GM23338 (cell line): Measurements from ENCODE around the gene CDKN2D. TPM values are rescaled to one million over a fixed set of nuclear protein-coding genes. Genes with fewer than 3 reads are reported as not detected.

ENCODE experiments used
- ATAC-seq: fragments of 200-7000 bp; cut with Tn5 transposase; 3 replicates; pipeline ENCODE4 v1.9.1; 2020
- DNase-seq: peaks from one replicate; pipeline ENCODE4 v3.0.0-alpha.2; 2015; ENCODE audit warnings: low spot score
- H2AFZ ChIP-seq: fragments of 200-600 bp; sonication (generic); 2 replicates; pipeline ENCODE4 v1.8.0; 2016; ENCODE audit warnings: antibody characterized with exemption, mild to moderate bottlenecking, moderate library complexity
- H3F3A ChIP-seq: fragments of 200-600 bp; sonication (generic); replicated peaks from 2 replicates; pipeline ENCODE4 v1.8.0; 2017; ENCODE audit warnings: antibody characterized with exemption, mixed run types, low read depth
- H3K27ac ChIP-seq: fragments of 200-600 bp; sonication (generic); 2 replicates; pipeline ENCODE4 v1.6.1; 2016; ENCODE audit warnings: low read depth
- H3K27me3 ChIP-seq: fragments of 200-600 bp; sonication (generic); 2 replicates; pipeline ENCODE4 v1.8.0; 2016; ENCODE audit warnings: mild to moderate bottlenecking, mixed run types, moderate library complexity; ENCODE audit not compliant: insufficient read depth
- H3K36me3 ChIP-seq: fragments of 200-600 bp; sonication (generic); 2 replicates; pipeline ENCODE4 v1.8.0; 2016; ENCODE audit warnings: mild to moderate bottlenecking; ENCODE audit not compliant: insufficient read depth
- H3K4me1 ChIP-seq: fragments of 200-600 bp; sonication (generic); 2 replicates; pipeline ENCODE4 v1.8.0; 2016; ENCODE audit warnings: mild to moderate bottlenecking, moderate library complexity; ENCODE audit not compliant: insufficient read depth
- H3K4me2 ChIP-seq: fragments of 200-600 bp; sonication (generic); 2 replicates; pipeline ENCODE4 v1.7.1; 2017; ENCODE audit warnings: mixed run types
- H3K4me3 ChIP-seq: fragments of 200-600 bp; sonication (generic); 2 replicates; pipeline ENCODE4 v1.6.1; 2016; ENCODE audit warnings: mixed run types
- H3K79me2 ChIP-seq: fragments of 200-600 bp; sonication (generic); replicated peaks from 2 replicates; pipeline ENCODE4 v1.8.0; 2017; ENCODE audit warnings: mild to moderate bottlenecking; ENCODE audit not compliant: insufficient read depth
- H3K9me2 ChIP-seq: fragments of 200-600 bp; sonication (generic); 2 replicates; pipeline ENCODE4 v1.8.0; 2017; ENCODE audit not compliant: insufficient read depth
- H4K20me1 ChIP-seq: fragments of 200-600 bp; sonication (generic); replicated peaks from 2 replicates; pipeline ENCODE4 v1.8.0; 2017; ENCODE audit warnings: mild to moderate bottlenecking; ENCODE audit not compliant: insufficient read depth
- H3K27ac Mint-ChIP-seq: 2 replicates; pipeline ENCODE4 v1.8.0; 2020; ENCODE audit warnings: inconsistent platforms, mild to moderate bottlenecking, moderate library complexity, mixed read lengths
- H3K27me3 Mint-ChIP-seq: 3 replicates; pipeline ENCODE4 v1.8.0; 2022; ENCODE audit warnings: low read depth, mild to moderate bottlenecking, moderate library complexity, mixed read lengths, inconsistent platforms; ENCODE audit not compliant: insufficient read depth, poor library complexity
- H3K36me3 Mint-ChIP-seq: 3 replicates; pipeline ENCODE4 v1.8.0; 2021; ENCODE audit warnings: low read depth, mild to moderate bottlenecking, inconsistent platforms, moderate library complexity, mixed read lengths
- H3K4me1 Mint-ChIP-seq: 3 replicates; pipeline ENCODE4 v1.8.0; 2020; ENCODE audit warnings: mild to moderate bottlenecking, inconsistent platforms, mixed read lengths
- H3K4me3 Mint-ChIP-seq: 3 replicates; pipeline ENCODE4 v1.8.0; 2021; ENCODE audit warnings: moderate library complexity, mild to moderate bottlenecking, inconsistent platforms, mixed read lengths
- H3K9me3 Mint-ChIP-seq: 3 replicates; pipeline ENCODE4 v1.8.0; 2020; ENCODE audit warnings: moderate library complexity, mild to moderate bottlenecking, inconsistent platforms, mixed read lengths
- POLR2AphosphoS5 ChIP-seq: IDR thresholded peaks from 2 replicates; pipeline ENCODE4 v1.6.1; 2016; ENCODE audit warnings: antibody characterized with exemption, low read depth
- ZNF462 ChIP-seq: fragments of 250-450 bp; sonication (Bioruptor Pico); IDR thresholded peaks from 2 replicates; pipeline ENCODE4 v1.5.0; 2020; ENCODE audit warnings: mild to moderate bottlenecking, moderate library complexity
- polyA plus RNA-seq: library from polyadenylated mRNA; unstranded; fragments of >200 nt; fragmentation: Nextera tagmentation; extraction: Ambion mirVana; gene quantifications from 2 replicates; pipeline ENCODE4 v1.2.1, GENCODE V29; 2016
- total RNA-seq: library from RNA; depleted of rRNA; stranded (reverse); fragments of >200 nt; shearing (Covaris generic); gene quantifications from 2 replicates; pipeline ENCODE4 v1.2.3, GENCODE V29; 2014

CDKN2D gene
- total and polyA plus RNA-seq, 2 experiments from 2014 or later, result 1.4 to 4.0 TPM

GRCh38 chr19:10603084-10603872, 34.5 kb upstream of the CDKN2D start (continued):
- no peak for TF ChIP-seq ZNF462 (CRISPR knock-in tag)

DNA sequence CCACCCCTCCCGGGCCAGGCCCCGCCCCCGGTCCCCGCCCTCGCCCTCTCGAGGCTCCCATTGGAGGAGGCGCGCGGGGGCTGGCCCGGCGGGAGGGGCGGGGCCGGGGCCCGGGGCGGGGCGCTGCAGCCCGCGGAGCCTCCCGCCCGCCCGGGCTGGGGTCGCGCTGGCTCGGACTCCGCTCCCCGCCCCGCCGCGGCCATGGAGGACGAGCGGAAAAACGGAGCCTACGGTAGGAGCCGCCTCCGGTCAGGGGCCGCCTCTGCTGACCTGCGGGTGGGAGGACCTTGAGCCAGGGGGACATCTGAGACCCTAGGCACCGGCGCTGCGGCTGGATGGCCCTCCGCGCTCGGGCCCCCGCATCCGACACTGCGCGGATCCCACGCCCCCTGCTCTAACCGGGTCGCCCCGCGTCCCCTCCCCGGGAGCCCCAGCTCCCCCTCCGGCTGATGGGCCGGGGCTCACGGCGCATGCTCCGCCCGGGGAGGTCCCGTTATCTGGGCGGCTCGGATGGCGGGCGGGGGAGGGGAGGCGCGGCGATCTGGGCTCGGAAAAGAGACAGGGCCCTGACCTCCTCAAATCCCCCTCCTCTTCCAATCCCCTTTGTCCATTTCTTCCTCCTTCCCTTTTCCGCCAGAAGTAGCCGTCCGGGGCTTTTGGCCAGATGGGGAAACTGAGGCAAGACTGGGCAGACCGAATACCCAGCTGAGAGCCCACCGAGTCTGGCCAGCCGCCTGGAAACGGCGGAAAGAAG, 33.7 kb upstream of the CDKN2D start:
- peaks cover 12% of the 10 kb centered on the region for H3K4me1 ChIP-seq
- H2AFZ ChIP-seq, result peak overlapping the region; percentile 91
- H3K79me2 ChIP-seq, result peaks cover 13% of the 10 kb centered on the region
- peaks cover 19% of the 10 kb centered on the region; the same call in 1 of the 2 replicates for H3F3A ChIP-seq
- no peaks in the 10 kb centered on the region for H3K27me3 ChIP-seq
- DNase-seq, result peak; percentile 91
- peak overlapping the region; percentile 100 for H3K4me2 ChIP-seq
- Mint-ChIP-seq H3K27me3 (peaks cover 6% of the 10 kb centered on the region), H3K4me3 (peak overlapping the region; percentile 83), H3K9me3 (no peaks in the 10 kb centered on the region), H3K27ac (no peak overlapping the region), H3K36me3 (no peaks in the 10 kb centered on the region; the same call in 2 of the 3 replicates), H3K4me1 (peaks cover 17% of the 10 kb centered on the region)
- H3K9me2 ChIP-seq, result no peaks in the 10 kb centered on the region
- peak overlapping the region; percentile 68; the same call in 1 of the 2 replicates for H3K27ac ChIP-seq
- H3K4me3 ChIP-seq, result peak overlapping the region; percentile 93
- peak; percentile 87 for ATAC-seq
- TF ChIP-seq ZNF462 (CRISPR knock-in tag), result no peak
- peak; percentile 76 for TF ChIP-seq POLR2AphosphoS5
- H4K20me1 ChIP-seq, result no peaks in the 10 kb centered on the region
- H3K36me3 ChIP-seq, result no peaks in the 10 kb centered on the region
